T47D (cell line): ENCODE data around the gene PRKG1.

ENCODE experiments used
- DNase-seq, 2 experiments: peaks; one replicate each; pipeline versions ENCODE4 v3.0.0 to v3.0.0-alpha.2; 2011 to 2012; ENCODE audit warnings: low read depth in 1 of 2, low spot score in 1 of 2
- JUND ChIP-seq: IDR thresholded peaks from 2 replicates; pipeline ENCODE4 v1.6.1; 2012; ENCODE audit warnings: low read depth
- in situ Hi-C: cut with HindIII; loops from 2 replicates; pipeline ENCODE4 v1.10.0; 2016; ENCODE audit warnings: low sequenced_read_pairs, low pct_unique_long_range_greater_than_20kb

The PRKG1 gene

DNA sequence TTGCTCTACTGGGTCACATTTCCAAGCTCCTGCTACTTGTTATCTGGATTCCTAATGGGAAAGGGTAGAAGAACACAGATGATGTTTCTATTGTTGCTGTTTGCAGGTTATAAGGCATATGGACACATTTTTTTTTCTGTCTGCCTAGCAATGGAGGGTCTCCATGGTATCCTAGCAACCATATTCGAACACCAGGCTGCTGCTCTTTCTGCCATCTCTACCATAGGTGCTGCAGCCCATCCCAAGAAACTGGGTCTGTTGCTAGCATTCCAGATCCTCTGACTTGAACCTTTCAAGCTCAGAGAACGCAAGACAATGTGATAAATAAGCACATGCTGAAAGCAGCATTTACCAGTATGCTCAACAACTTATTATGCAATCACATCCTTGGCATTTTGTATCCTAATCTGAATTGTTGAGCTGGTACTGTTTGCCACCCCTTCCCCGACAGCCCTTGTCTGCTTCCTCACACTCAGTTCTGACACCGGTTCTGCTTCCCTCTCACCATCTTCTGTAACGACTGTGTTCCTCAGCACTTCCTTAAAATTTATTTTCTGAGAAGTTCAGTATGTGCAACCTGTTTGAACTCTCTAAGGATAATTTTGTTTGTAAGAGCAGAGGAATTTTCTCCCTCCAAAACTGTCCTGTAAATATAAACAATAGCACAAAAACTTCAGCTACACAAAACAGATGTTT, 6.2 kb downstream of the PRKG1 start:
- TF ChIP-seq JUND, result no peak
- DNase-seq, result no peak
- in situ Hi-C loops, result no loop called here

DNA sequence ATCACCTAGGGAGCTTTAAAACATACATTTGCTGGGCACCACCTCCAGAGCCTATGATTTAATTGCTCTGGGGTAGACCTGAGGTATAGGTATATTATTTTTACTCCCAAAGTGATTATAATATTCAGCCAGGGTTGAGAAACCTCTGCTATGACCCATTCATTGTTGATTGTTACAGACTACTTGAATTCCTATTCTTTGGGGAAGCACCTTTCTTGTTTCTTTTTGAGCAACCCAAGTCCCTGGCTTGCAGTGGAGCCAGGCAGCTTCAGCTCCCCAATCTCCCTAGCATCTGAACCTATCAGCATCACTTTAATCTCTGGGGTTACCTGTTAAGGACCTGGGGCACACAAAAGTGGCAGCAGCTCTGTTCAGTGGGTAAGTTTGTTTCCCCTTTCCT, 8.6 kb downstream of the PRKG1 start:
- no peak for TF ChIP-seq JUND
- in situ Hi-C loops, result no loop called here
- no peak for DNase-seq

DNA sequence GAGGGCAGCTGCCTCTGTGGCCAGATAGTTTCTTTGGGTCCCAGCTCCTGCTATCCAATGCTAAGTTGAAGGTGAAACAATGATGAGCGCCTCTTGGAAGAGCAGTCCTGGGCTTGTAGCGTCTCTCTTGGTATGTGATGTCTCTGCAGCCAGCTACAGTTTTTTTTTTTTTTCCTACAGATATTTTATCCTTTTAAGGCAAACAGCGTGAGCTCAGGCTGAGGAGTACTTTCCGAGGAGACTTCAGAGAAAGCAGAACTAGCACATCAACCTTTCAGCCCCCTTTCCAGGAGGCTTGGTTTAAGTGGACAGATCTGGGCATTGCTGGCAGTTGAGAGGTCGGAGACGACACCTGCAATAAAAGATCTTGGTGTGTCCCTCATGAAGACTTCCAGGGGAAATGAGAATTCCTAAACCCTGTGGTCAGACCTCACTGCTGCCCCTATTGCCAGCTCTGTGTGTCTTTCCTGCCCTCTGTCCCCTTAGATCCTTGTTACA, 9.1 kb downstream of the PRKG1 start:
- TF ChIP-seq JUND, result no peak
- DNase-seq, result no peak

DNA sequence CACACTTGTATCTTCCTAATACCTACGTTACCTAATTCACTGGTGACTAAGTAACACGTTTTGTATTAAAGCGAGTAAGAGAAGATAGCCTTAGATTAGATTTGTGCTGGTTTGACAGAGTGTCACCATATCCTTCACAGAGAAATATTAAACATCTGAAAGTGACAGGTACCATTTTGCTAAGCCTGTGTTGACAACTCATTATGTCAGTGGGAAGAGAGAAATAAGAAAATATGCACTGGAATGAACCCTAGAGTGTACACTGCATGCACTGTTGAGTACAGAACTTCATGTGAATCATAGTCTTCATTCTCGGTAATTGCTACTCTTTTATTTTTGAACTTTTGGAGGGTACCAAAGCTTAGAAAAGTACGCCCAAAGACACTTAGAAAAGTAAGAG, 10.9 kb downstream of the PRKG1 start:
- in situ Hi-C loops, result no loop called here
- DNase-seq, result no peak
- TF ChIP-seq JUND, result no peak

More for the DNA sequence above, 9.1 kb downstream of the PRKG1 start:
- in situ Hi-C loops, result no loop called here

DNA sequence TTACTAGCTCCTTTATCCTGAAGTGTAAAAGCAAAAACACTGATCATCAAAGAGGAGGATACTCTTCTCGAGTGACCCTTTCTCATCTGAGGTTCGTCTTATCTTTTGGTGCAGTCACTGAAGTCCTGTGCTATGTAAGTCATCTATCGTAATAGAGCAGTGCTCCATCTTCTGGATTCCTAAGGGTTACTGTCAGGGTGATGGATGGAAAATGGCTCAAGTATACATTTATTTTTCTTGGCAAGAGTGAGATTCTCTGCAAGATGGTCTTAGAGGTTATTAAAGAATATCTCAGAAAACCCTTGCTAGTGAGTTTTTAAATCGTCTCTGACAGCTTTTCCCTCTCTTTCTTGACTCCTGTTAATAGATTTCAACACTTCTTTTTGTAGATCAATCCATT, 12.4 kb downstream of the PRKG1 start:
- no peak for TF ChIP-seq JUND
- DNase-seq, result no peak
- in situ Hi-C loops, result no loop called here

DNA sequence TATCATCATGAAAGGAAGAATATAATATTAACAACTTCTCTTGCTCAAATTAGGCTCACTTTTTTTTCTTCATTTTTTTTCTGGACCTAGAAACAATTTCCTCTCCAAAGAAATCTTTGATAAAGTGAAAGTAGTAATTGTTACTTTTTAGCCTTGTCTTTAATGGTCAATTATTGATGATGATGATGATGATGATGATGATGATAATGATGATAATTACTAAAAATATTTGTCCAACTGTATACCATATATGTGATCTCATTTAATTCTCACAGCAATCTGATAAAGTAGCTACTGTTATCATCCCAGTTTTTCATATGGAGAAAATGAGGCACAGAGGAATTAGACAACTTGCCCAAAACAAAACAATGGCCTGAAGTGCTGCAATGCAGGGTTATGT, 12.8 kb downstream of the PRKG1 start:
- DNase-seq, result no peak
- in situ Hi-C loops, result no loop called here
- TF ChIP-seq JUND, result no peak

DNA sequence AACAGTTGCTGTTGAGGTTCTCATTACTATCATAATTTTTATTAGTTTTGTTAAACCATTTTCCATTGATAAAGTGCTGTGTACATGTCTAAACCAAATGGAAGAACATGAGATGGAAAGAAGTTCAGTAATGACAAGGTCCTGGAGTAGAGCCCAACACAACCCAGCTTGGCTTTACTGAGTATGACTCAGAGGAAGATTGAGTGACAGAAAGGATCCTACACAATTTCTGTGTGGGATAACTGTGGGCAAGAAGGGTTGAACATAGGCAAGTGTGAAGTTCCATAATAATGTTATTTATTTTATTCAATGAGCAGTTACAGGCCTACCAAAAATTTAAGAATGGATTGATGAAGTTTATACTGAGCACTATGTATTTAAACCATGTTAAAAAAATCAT, 15.9 kb downstream of the PRKG1 start:
- DNase-seq, result no peak
- in situ Hi-C loops, result no loop called here
- TF ChIP-seq JUND, result no peak

DNA sequence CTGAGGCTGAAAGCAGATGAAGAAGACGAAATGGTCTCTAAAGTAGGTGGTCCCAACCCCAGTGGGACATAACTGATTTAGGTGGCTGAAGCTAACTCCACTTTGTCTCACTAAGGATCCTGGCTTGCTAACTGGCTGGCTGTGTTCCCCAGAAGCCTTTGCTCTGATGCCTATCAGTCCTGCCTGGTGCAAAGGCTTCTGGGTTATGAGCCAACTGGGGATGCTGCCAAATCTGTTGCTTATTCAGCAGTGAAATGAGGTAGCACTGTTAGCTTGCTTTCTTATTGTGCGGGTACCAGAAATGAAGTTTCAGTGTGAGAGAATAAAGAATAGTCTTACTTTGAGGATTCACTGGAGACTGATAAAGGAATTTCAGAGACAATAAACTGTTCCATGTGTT, 18.1 kb downstream of the PRKG1 start:
- in situ Hi-C loops, result no loop called here
- TF ChIP-seq JUND, result no peak
- DNase-seq, result peak in 1 of 2 experiments; percentile 50

DNA sequence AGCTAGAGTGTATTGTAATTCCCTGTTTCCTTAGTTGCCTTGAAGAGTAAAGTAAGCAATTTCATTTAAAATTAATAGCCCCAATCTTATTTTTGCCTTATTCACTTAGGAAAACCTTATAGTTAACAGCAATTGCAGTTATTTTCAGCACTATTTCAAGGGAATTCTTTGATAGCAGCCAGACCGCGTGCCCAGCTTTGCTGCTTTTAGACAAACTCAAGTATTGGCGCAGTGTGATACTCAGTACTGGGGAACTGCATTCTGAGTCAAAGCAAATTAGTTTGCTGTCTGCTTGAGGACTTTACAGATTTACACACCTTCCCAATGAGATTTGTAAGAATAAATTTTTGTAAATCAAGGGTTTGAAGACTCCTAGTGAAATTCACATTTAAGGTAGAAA, 21.2 kb downstream of the PRKG1 start:
- no peak for DNase-seq
- TF ChIP-seq JUND, result no peak
- in situ Hi-C loops, result no loop called here

DNA sequence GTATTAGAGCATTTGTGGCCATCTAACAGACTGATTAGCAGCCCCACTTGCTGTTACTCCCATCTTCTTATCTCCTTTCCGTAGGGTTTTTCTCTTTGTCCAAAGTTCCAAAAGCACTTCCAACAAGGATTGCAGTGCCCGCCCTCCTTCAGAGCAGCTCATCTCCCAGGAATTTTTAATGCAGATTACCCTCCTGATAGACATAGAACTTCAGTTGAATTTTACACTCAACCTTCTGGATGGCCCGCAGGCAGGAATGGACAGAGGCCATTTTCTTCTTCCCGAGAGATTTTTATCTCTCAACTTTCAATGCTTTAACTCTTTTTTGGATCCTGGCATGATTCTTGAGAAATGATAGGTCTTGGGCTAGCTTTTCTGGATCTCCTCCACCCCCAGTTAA, 23.3 kb downstream of the PRKG1 start:
- TF ChIP-seq JUND, result no peak; the same call in 1 of the 2 replicates
- in situ Hi-C loops, result no loop called here
- DNase-seq, result peak in 1 of 2 experiments; percentile 54

DNA sequence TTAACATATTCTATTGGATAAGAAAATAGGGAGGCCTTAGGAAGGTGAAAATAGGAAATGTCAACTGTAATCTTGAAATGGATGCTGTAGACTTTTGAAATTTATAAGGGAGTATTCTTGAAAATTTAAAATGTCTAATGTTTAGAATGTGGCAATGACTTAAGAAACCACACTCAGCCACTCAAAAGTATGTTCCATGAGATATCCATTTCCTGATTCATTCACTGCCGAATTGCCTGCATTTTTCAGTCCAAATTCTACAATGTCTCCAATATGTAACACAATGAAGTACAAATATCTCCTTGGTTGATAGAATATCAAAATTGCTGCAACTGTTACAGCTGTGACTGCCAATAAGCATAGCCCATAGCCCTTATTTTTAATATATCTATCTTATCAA, 25.9 kb downstream of the PRKG1 start:
- in situ Hi-C loops, result no loop called here
- DNase-seq, result no peak
- TF ChIP-seq JUND, result no peak

DNA sequence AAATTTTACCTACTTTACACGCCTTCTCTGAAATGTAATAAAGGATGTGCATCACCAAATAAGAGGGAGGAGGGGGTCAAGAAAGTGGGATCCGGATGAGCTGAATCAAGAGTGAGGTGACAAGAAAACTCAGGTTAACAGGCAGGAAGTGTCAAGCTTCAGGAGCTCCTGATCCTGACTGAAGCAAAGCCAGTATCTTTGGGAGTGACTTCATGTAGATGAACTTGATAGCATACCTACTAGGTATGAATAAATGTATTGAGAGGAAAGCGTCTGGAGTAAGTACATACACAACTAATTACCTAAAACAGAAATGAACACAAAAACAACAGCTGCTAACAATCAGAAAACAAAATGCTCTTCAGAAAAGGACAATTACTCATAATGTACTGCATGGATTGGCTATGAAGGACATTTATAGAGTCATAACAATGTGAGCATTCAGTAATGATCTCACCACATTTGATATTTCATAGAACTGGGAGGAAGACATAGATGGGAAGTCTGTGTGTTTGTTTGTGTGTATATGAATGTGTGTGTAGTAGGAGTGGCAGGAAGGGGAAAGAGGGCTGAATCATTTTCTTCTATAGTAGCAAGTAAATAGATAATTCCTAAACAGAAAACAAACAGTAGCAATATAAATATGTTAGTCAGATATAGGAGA, 29.4 kb downstream of the PRKG1 start:
- in situ Hi-C loops, result no loop called here
- DNase-seq, result no peak
- TF ChIP-seq JUND, result no peak

DNA sequence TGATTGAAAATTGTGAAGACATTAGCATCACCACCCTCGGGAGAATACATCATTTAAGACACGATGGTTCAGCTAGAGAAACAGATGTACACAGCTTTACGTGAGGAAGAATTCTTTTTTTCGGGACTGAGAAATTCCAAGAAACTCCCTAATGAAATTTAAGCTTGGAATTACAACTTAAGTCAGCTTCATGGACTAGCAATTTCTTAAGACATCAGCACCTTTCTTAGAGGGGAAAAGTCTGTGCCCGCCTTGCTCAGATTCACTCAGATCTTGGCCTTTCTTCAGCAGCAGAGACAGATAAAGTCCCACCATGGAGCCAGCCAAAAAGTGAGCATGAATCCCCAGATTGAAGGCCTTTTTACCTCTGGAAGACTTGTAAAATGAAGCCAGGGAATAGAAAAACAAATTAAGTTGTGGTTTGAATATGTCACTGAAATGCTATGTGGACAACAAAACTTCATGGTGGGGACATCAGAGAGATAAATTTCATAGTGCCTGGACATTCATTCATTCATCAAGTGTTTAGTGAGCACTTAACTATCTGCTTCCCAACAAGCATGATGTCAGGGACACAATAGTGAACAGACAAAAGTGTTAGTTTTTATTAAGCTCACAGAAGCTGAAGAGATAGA, 32.1 kb downstream of the PRKG1 start:
- in situ Hi-C loops, result no loop called here
- TF ChIP-seq JUND, result no peak
- DNase-seq, result no peak
